Hepatocyte (in vitro differentiated cells): Measurements from ENCODE around the gene TYSND1. TPM values are rescaled to one million over a fixed set of nuclear protein-coding genes. Genes with fewer than 3 reads are reported as not detected.
"Not testable (repeated sequence)": the region's sequence is repeated elsewhere in the genome, so short reads cannot be mapped to it uniquely, and the experiment has no call there.

ENCODE experiments used
- DNase-seq: peaks from one replicate; pipeline ENCODE4 v3.0.0-alpha.2; 2016; ENCODE audit warnings: low spot score
- H2AFZ ChIP-seq: fragments of 200-600 bp; sonication (generic); 2 replicates; pipeline ENCODE4 v1.6.0; 2016; ENCODE audit warnings: antibody characterized with exemption, mild to moderate bottlenecking
- H3K27ac ChIP-seq: fragments of 200-600 bp; sonication (generic); 2 replicates; pipeline ENCODE4 v1.5.1; 2016; ENCODE audit warnings: mild to moderate bottlenecking
- H3K27me3 ChIP-seq: fragments of 200-600 bp; sonication (generic); 2 replicates; pipeline ENCODE4 v1.6.1; 2016
- H3K36me3 ChIP-seq: fragments of 200-600 bp; sonication (generic); replicated peaks from 2 replicates; pipeline ENCODE4 v1.5.1; 2016; ENCODE audit warnings: low read depth; ENCODE audit not compliant: insufficient read depth
- H3K4me1 ChIP-seq: fragments of 200-600 bp; sonication (generic); 2 replicates; pipeline ENCODE4 v1.5.1; 2016; ENCODE audit warnings: mild to moderate bottlenecking, moderate library complexity; ENCODE audit not compliant: insufficient read depth
- H3K4me2 ChIP-seq: fragments of 200-600 bp; sonication (generic); 2 replicates; pipeline ENCODE4 v1.6.0; 2016
- H3K4me3 ChIP-seq: fragments of 200-600 bp; sonication (generic); 2 replicates; pipeline ENCODE4 v1.5.1; 2016; ENCODE audit warnings: mild to moderate bottlenecking
- H3K79me2 ChIP-seq: fragments of 200-600 bp; sonication (generic); 2 replicates; pipeline ENCODE4 v1.6.0; 2017; ENCODE audit warnings: mild to moderate bottlenecking
- H3K9me2 ChIP-seq: fragments of 200-600 bp; sonication (generic); replicated peaks from 2 replicates; pipeline ENCODE4 v1.6.0; 2017; ENCODE audit warnings: mild to moderate bottlenecking; ENCODE audit not compliant: insufficient read depth
- H3K9me3 ChIP-seq: fragments of 200-600 bp; sonication (generic); 2 replicates; pipeline ENCODE4 v1.5.1; 2016; ENCODE audit warnings: low read depth, mild to moderate bottlenecking
- H4K20me1 ChIP-seq: fragments of 200-600 bp; sonication (generic); 2 replicates; pipeline ENCODE4 v1.6.0; 2016; ENCODE audit warnings: mild to moderate bottlenecking; ENCODE audit not compliant: insufficient read depth, poor library complexity, severe bottlenecking
- EZH2 ChIP-seq: fragments of 200-600 bp; sonication (generic); IDR thresholded peaks from 2 replicates; pipeline ENCODE4 v1.6.1; 2016; ENCODE audit warnings: antibody characterized with exemption, mild to moderate bottlenecking, borderline replicate concordance
- EZH2phosphoT487 ChIP-seq: fragments of 200-600 bp; sonication (generic); IDR thresholded peaks from one replicate; pipeline ENCODE4 v1.6.1; 2018; ENCODE audit warnings: antibody characterized with exemption, mild to moderate bottlenecking, low read depth, moderate library complexity; ENCODE audit not compliant: unreplicated experiment, severe bottlenecking
- WGBS: methylation state at CpG from one replicate; pipeline ENCODE4 v1.1.6; 2016; ENCODE audit warnings: low lambda C conversion rate; ENCODE audit errors: missing lambda C conversion rate; 5-methylcytosine and 5-hydroxymethylcytosine counted together
- polyA plus RNA-seq: library from polyadenylated mRNA; unstranded; fragments of >200 nt; fragmentation: Nextera tagmentation; extraction: Ambion mirVana; gene quantifications from 2 replicates; pipeline ENCODE4 v1.2.1, GENCODE V29; 2016
- total RNA-seq: library from RNA; depleted of rRNA; stranded (reverse); fragments of >200 nt; gene quantifications from 2 replicates; pipeline ENCODE4 v1.2.3, GENCODE V29; 2014
- TF ChIP-seq, protein P1 (sequence below): fragments of 200-600 bp; sonication (generic); IDR thresholded peaks from 2 replicates; pipeline ENCODE4 v1.5.1; 2016; ENCODE audit warnings: antibody characterized with exemption, mild to moderate bottlenecking; ENCODE audit not compliant: poor library complexity

The TYSND1 gene
- total and polyA plus RNA-seq, 2 experiments from 2014 or later = 12.6 to 22.0 TPM

DNA sequence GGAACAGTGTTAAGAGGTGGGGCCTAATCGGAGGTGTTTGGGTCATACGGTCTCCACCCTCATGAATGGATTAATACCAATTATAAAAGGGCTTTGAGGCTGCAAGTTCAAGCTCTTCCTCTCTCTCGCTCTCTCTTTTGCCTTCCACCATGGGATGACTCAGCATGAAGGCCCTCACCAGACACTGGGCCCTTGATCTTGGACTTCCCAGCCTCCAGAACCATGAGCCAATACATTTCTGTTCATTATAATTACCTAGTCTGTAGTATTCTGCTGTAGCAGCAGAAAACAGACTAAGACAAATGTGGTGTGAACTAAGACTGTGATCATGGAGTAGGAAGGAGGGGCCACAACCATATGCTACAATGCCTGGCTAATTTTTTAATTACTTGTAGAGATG is 21.6 kb downstream of the TYSND1 start:
- TF ChIP-seq EZH2 (no peak), EZH2phosphoT487 (no peak)
- TF ChIP-seq, protein P1, sequence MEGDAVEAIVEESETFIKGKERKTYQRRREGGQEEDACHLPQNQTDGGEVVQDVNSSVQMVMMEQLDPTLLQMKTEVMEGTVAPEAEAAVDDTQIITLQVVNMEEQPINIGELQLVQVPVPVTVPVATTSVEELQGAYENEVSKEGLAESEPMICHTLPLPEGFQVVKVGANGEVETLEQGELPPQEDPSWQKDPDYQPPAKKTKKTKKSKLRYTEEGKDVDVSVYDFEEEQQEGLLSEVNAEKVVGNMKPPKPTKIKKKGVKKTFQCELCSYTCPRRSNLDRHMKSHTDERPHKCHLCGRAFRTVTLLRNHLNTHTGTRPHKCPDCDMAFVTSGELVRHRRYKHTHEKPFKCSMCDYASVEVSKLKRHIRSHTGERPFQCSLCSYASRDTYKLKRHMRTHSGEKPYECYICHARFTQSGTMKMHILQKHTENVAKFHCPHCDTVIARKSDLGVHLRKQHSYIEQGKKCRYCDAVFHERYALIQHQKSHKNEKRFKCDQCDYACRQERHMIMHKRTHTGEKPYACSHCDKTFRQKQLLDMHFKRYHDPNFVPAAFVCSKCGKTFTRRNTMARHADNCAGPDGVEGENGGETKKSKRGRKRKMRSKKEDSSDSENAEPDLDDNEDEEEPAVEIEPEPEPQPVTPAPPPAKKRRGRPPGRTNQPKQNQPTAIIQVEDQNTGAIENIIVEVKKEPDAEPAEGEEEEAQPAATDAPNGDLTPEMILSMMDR = no peak
- peaks cover 1% of the 10 kb centered on the region for H3K79me2 ChIP-seq
- no peaks in the 10 kb centered on the region for H3K36me3 ChIP-seq
- no peak overlapping the region for H3K4me2 ChIP-seq
- no peak overlapping the region for H3K27ac ChIP-seq
- no peak overlapping the region for H3K4me3 ChIP-seq
- DNase-seq = no peak
- no peaks in the 10 kb centered on the region for H3K9me2 ChIP-seq
- 98% methylated on average over 3 of the region's 3 CpGs for WGBS
- H3K9me3 ChIP-seq = no peaks in the 10 kb centered on the region
- H3K4me1 ChIP-seq = no peaks in the 10 kb centered on the region
- no peaks in the 10 kb centered on the region for H3K27me3 ChIP-seq
- no peaks in the 10 kb centered on the region for H4K20me1 ChIP-seq
- H2AFZ ChIP-seq = no peak overlapping the region

DNA sequence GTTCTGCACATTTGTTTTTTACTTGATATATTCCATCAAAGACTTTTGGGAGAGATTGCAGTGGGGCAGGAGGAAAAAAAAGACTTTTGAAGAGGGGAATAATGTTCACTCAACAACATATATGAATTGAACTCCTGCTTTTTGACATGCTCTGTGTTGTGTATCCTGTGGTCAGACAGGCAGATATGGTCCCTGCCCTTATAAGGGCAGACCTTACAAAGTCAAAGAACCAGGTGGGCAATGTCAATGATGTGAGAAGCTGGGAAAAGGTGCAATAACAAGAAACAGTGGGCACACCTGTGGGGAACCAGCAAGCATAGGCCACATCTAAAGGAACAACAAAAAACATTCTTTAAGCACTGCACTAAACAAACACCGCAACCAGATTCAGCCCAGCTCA is 22.1 kb downstream of the TYSND1 start:
- Histone ChIP-seq H3K4me1 (no peaks in the 10 kb centered on the region), H4K20me1 (no peaks in the 10 kb centered on the region), H3K27me3 (no peaks in the 10 kb centered on the region), H3K9me3 (no peaks in the 10 kb centered on the region), H3K4me3 (no peak overlapping the region), H3K36me3 (no peaks in the 10 kb centered on the region), H2AFZ (no peak overlapping the region), H3K79me2 (no peaks in the 10 kb centered on the region), H3K4me2 (no peak overlapping the region), H3K9me2 (no peaks in the 10 kb centered on the region), H3K27ac (no peak overlapping the region)
- no peak for DNase-seq
- WGBS = 100% methylated on average over 1 of the region's 1 CpG
- TF ChIP-seq, protein P1 = no peak
- no peak for TF ChIP-seq EZH2phosphoT487
- no peak for TF ChIP-seq EZH2

DNA sequence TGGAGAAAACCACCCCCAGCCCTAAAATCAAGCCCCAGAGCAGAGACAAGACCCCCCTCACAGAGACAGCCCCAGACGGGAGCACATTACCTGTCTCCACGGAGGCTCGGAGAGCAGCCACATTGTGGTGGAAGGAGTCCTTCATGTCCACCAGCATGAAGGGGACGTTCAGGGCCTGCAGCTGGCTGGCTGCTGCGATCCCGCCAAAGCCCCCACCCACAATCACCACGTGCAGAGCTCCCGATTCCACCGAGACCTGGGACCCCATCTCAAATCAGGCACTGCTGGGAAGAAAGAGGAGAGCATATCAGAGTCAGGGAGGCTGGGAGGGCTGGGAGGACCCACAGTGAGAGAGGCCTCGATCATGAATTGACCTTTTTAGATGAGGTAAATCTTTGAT is 22.7 kb downstream of the TYSND1 start:
- no peak overlapping the region for H3K4me2 ChIP-seq
- no peak overlapping the region for H2AFZ ChIP-seq
- H3K4me3 ChIP-seq = no peak overlapping the region
- no peaks in the 10 kb centered on the region for H3K79me2 ChIP-seq
- no peaks in the 10 kb centered on the region for H3K4me1 ChIP-seq
- no peak overlapping the region for H3K27ac ChIP-seq
- TF ChIP-seq EZH2 = no peak
- no peak for TF ChIP-seq EZH2phosphoT487
- TF ChIP-seq, protein P1 = no peak
- DNase-seq = no peak
- H4K20me1 ChIP-seq = no peaks in the 10 kb centered on the region
- H3K27me3 ChIP-seq = no peaks in the 10 kb centered on the region
- H3K9me2 ChIP-seq = no peaks in the 10 kb centered on the region
- 89% methylated on average over 10 of the region's 10 CpGs for WGBS
- H3K9me3 ChIP-seq = no peaks in the 10 kb centered on the region
- no peaks in the 10 kb centered on the region for H3K36me3 ChIP-seq

DNA sequence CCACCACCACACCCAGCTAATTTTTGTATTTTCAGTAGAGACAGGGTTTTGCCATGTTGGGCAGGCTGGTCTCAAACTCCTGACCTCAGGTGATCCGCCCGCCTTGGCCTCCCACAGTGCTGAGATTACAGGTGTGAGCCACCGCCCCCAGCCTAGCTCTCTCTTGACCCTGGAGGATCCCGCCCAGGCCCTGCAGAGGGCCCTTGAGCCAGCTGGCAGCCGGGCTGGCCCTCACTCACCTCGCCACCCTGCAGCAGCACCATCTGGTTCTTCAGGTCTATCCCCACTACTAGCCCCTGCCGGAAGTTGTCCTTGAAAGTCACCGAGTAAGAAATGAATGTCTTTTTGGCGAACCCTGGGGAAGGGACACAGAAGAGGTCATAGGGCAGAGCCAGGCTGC is 23.3 kb downstream of the TYSND1 start:
- H3K4me3 ChIP-seq, H4K20me1 ChIP-seq, H3K79me2 ChIP-seq, H3K9me3 ChIP-seq, DNase-seq, H3K27me3 ChIP-seq, H3K9me2 ChIP-seq, H3K4me1 ChIP-seq, H3K36me3 ChIP-seq, H2AFZ ChIP-seq, H3K4me2 ChIP-seq, H3K27ac ChIP-seq: not testable (repeated sequence)
- WGBS = 96% methylated on average over 9 of the region's 9 CpGs
